ENCODE measurements around the gene MIEF1.
A peak's percentile ranks its signal among the peaks of the same experiment; 100 is the strongest.

The MIEF1 gene

GRCh38 chr22:39502109-39502788 lies at the start of gene MIEF1:
MIEF1 (plus strand) TSS chr22:39502290; CDS start chr22:39511295, 9,005 bp downstream.
- peak; percentile 99 for DNase-seq (ENCODE audit: extremely low spot score)
- TF ChIP-seq FOXM1 (IDR thresholded peaks at IDR 0.05; ENCODE audit: borderline replicate concordance), result no peak
- TF ChIP-seq HDGF (IDR thresholded peaks at IDR 0.05; ENCODE audit: borderline replicate concordance), result 0 out of 2 replicates have a peak, but pooled peaks have one; percentile 84
- peak; percentile 90 for TF ChIP-seq ELF4 (IDR thresholded peaks at IDR 0.05)
- peak; percentile 84 for TF ChIP-seq L3MBTL2 (conservative IDR thresholded peaks at IDR 0.05)
- ChIA-PET CTCF (interaction anchor here (0.6 to 2.0 kb wide), 7 partner anchors 9 to 498 kb away, joined by 3 to 11 read pairs (median 5); no protein-coding TSS in a partner anchor), POLR2A (interaction anchor here (0.6 to 4.3 kb wide), 19 partner anchors 9 to 542 kb away, joined by 3 to 100 read pairs (median 4); partner anchors contain the start of genes ATF4, CBX7, RPL3 and TAB1)

DNA sequence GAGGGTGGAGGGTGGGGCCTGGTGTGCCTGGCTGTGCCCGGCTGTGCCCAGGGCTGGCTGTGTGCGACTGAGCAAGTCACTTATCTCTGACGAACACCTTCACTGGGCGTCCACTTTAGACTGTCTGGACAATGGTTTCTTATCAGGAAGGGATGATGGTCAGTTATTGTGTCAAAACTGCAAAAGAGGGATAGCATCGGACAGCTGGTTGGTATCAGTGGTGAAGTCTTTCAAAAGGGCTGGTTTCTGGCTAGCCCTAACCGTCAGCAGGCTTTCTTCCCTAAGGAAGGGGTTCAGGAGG lies 49.4 kb upstream of the MIEF1 start:
- CTCF ChIA-PET, result interaction anchor here (0.5 to 0.9 kb wide), 2 partner anchors 44 to 76 kb away, joined by 3 read pairs; no protein-coding TSS in a partner anchor
- TF ChIP-seq L3MBTL2 (conservative IDR thresholded peaks at IDR 0.05) (no peak), NFRKB (IDR thresholded peaks at IDR 0.05) (no peak), SP1 (IDR thresholded peaks at IDR 0.05) (no peak), PKNOX1 (IDR thresholded peaks at IDR 0.05) (no peak), FOXA1 (IDR thresholded peaks at IDR 0.05) (no peak), ZNF384 (IDR thresholded peaks at IDR 0.05) (no peak), TARDBP (IDR thresholded peaks at IDR 0.05) (no peak), BHLHE40 (IDR thresholded peaks at IDR 0.05; ENCODE audit: borderline replicate concordance) (no peak), ELF4 (IDR thresholded peaks at IDR 0.05) (no peak), LEF1 (IDR thresholded peaks at IDR 0.05; ENCODE audit: borderline replicate concordance) (no peak), FOXK2 (IDR thresholded peaks at IDR 0.05) (no peak), FOXM1 (IDR thresholded peaks at IDR 0.05; ENCODE audit: borderline replicate concordance) (no peak), SUZ12 (IDR thresholded peaks at IDR 0.05) (no peak), CTBP1 (IDR thresholded peaks at IDR 0.05; ENCODE audit: borderline replicate concordance) (no peak), ARNT (IDR thresholded peaks at IDR 0.05) (no peak), HDGF (IDR thresholded peaks at IDR 0.05; ENCODE audit: borderline replicate concordance) (no peak)
- POLR2A ChIA-PET, result interaction anchor here (0.9 to 1.9 kb wide), 4 partner anchors 16 to 133 kb away, joined by 3 to 8 read pairs (median 3); partner anchors contain the start of genes ATF4, MIEF1 and RPL3
- DNase-seq (ENCODE audit: extremely low spot score), result no peak

DNA sequence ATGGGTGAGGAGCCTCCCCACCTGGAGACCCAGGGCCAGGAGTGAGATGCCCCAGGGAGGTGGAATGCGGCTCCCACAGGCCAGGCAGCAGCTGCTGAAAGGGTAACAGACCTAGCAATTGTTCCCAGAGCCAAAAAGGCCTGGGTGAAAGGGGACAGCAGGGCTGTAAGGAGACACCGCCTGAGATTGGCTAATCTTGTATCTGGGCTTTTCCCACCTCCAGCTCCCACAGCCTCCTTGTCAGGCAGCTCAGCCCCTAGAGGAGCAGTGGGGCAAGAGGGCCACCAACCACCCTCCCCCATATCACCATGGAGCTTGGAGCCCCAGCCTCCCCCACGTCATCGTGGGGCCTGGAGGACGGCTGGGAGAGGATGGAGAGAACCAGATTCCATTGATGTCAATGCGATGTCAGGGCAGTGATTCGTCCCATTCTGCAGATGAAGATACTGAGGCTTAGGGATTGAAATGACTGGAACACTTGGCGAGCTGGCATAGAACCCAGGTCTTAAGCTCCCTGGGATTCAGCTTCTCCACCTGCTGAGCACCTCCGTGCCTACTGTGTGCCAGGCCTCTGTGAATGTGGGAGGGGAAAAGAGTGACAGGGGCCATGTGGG lies 48.2 kb upstream of the MIEF1 start:
- ChIA-PET POLR2A (interaction anchor here (0.8 to 1.9 kb wide), 5 partner anchors 10 to 134 kb away, joined by 3 to 8 read pairs (median 3); partner anchors contain the start of genes RPL3 and TAB1), CTCF (no interaction called here)
- no peak for DNase-seq (ENCODE audit: extremely low spot score)
- TF ChIP-seq LEF1 (IDR thresholded peaks at IDR 0.05; ENCODE audit: borderline replicate concordance) (no peak), NFRKB (IDR thresholded peaks at IDR 0.05) (no peak), FOXM1 (IDR thresholded peaks at IDR 0.05; ENCODE audit: borderline replicate concordance) (no peak), HDGF (IDR thresholded peaks at IDR 0.05; ENCODE audit: borderline replicate concordance) (no peak), TARDBP (IDR thresholded peaks at IDR 0.05) (no peak), ZNF384 (IDR thresholded peaks at IDR 0.05) (no peak), BHLHE40 (IDR thresholded peaks at IDR 0.05; ENCODE audit: borderline replicate concordance) (no peak), SP1 (IDR thresholded peaks at IDR 0.05) (no peak), FOXA1 (IDR thresholded peaks at IDR 0.05) (no peak), SUZ12 (IDR thresholded peaks at IDR 0.05) (no peak), CTBP1 (IDR thresholded peaks at IDR 0.05; ENCODE audit: borderline replicate concordance) (no peak), ARNT (IDR thresholded peaks at IDR 0.05) (no peak), L3MBTL2 (conservative IDR thresholded peaks at IDR 0.05) (no peak), ELF4 (IDR thresholded peaks at IDR 0.05) (no peak), PKNOX1 (IDR thresholded peaks at IDR 0.05) (no peak), FOXK2 (IDR thresholded peaks at IDR 0.05) (no peak)

GRCh38 chr22:39454385-39454871 lies 47.7 kb upstream of the MIEF1 start:
- DNase-seq (ENCODE audit: extremely low spot score), result no peak
- CTCF ChIA-PET, result no interaction called here
- POLR2A ChIA-PET, result interaction anchor here (1.0 to 1.4 kb wide), 3 partner anchors 10 to 55 kb away, joined by 3 to 5 read pairs (median 3); partner anchors contain the start of gene TAB1
- TF ChIP-seq LEF1 (IDR thresholded peaks at IDR 0.05; ENCODE audit: borderline replicate concordance) (no peak), ELF4 (IDR thresholded peaks at IDR 0.05) (no peak), FOXK2 (IDR thresholded peaks at IDR 0.05) (no peak), L3MBTL2 (conservative IDR thresholded peaks at IDR 0.05) (no peak), SUZ12 (IDR thresholded peaks at IDR 0.05) (no peak), FOXA1 (IDR thresholded peaks at IDR 0.05) (no peak), HDGF (IDR thresholded peaks at IDR 0.05; ENCODE audit: borderline replicate concordance) (no peak), PKNOX1 (IDR thresholded peaks at IDR 0.05) (no peak), NFRKB (IDR thresholded peaks at IDR 0.05) (no peak), ARNT (IDR thresholded peaks at IDR 0.05) (no peak), CTBP1 (IDR thresholded peaks at IDR 0.05; ENCODE audit: borderline replicate concordance) (no peak), SP1 (IDR thresholded peaks at IDR 0.05) (no peak)

- ChIA-PET CTCF (no interaction called here), POLR2A (no interaction called here)
- DNase-seq (ENCODE audit: extremely low spot score), result peak; percentile 52
- TF ChIP-seq BHLHE40 (IDR thresholded peaks at IDR 0.05; ENCODE audit: borderline replicate concordance) (no peak), LEF1 (IDR thresholded peaks at IDR 0.05; ENCODE audit: borderline replicate concordance) (no peak), SP1 (IDR thresholded peaks at IDR 0.05) (no peak), NFRKB (IDR thresholded peaks at IDR 0.05) (no peak), ELF4 (IDR thresholded peaks at IDR 0.05) (no peak), HDGF (IDR thresholded peaks at IDR 0.05; ENCODE audit: borderline replicate concordance) (no peak), FOXK2 (IDR thresholded peaks at IDR 0.05) (no peak), FOXA1 (IDR thresholded peaks at IDR 0.05) (no peak), PKNOX1 (IDR thresholded peaks at IDR 0.05) (no peak), ARNT (IDR thresholded peaks at IDR 0.05) (no peak), L3MBTL2 (conservative IDR thresholded peaks at IDR 0.05) (no peak), SUZ12 (IDR thresholded peaks at IDR 0.05) (no peak), FOXM1 (IDR thresholded peaks at IDR 0.05; ENCODE audit: borderline replicate concordance) (no peak; the same call in 1 of the 2 replicates), ZNF384 (IDR thresholded peaks at IDR 0.05) (no peak), CTBP1 (IDR thresholded peaks at IDR 0.05; ENCODE audit: borderline replicate concordance) (no peak), TARDBP (IDR thresholded peaks at IDR 0.05) (no peak)
These were observed 45.4 kb upstream of the MIEF1 start, which contains the start of gene MGAT3 for GRCh38 chr22:39456522-39457197. MGAT3 (plus strand) TSS chr22:39457012; CDS start chr22:39487348, 30,336 bp downstream.
